Mucosa of rectum (tissue), 2 donors: ENCODE measurements around the gene UBR1.

Source experiments
- H3K27ac ChIP-seq, 2 donors: one replicate each; pipeline ENCODE4 v1.7.0; 2013; ENCODE audit warnings: inconsistent platforms in 2 of 2, low read depth in 2 of 2, low read length in 2 of 2
- H3K27me3 ChIP-seq, 2 donors: one replicate each; pipeline ENCODE4 v1.7.0; 2013; ENCODE audit warnings: low read length in 2 of 2; ENCODE audit not compliant: control insufficient read depth in 2 of 2, insufficient read depth in 2 of 2
- H3K36me3 ChIP-seq, 2 donors: one replicate each; pipeline ENCODE4 v1.7.0; 2013; ENCODE audit warnings: low read length in 2 of 2; ENCODE audit not compliant: control insufficient read depth in 2 of 2, insufficient read depth in 2 of 2
- H3K4me1 ChIP-seq, 2 donors: one replicate each; pipeline ENCODE4 v1.7.0; 2013; ENCODE audit warnings: low read length in 2 of 2, mild to moderate bottlenecking in 1 of 2; ENCODE audit not compliant: control insufficient read depth in 2 of 2, insufficient read depth in 2 of 2
- H3K4me3 ChIP-seq, 2 donors: one replicate each; pipeline ENCODE4 v1.7.0; 2013; ENCODE audit warnings: low read length in 2 of 2
- H3K9ac ChIP-seq, 2 donors: one replicate each; pipeline ENCODE4 v1.7.0; 2013; ENCODE audit warnings: low read length in 2 of 2, low read depth in 1 of 2, mild to moderate bottlenecking in 1 of 2
- H3K9me3 ChIP-seq, 2 donors: one replicate each; pipeline ENCODE4 v1.7.0; 2013; ENCODE audit warnings: low read length in 2 of 2; ENCODE audit not compliant: control insufficient read depth in 2 of 2
- donor health status: healthy.
- donor health status: Normal muscosa, but diverticular disease.

The UBR1 gene

GRCh38 chr15:43096411-43096810 lies 9.4 kb downstream of the UBR1 start:
- H3K4me3 ChIP-seq, result no peak overlapping the region
- no peaks in the 10 kb centered on the region for H3K4me1 ChIP-seq
- no peaks in the 10 kb centered on the region for H3K27me3 ChIP-seq
- peaks cover 7 to 9% of the 10 kb centered on the region in 2 donors for H3K36me3 ChIP-seq
- no peak overlapping the region for H3K9ac ChIP-seq
- H3K9me3 ChIP-seq, result no peaks in the 10 kb centered on the region
- H3K27ac ChIP-seq, result no peak overlapping the region

GRCh38 chr15:43095708-43096347 lies 10.0 kb downstream of the UBR1 start:
- no peaks in the 10 kb centered on the region for H3K9me3 ChIP-seq
- H3K27me3 ChIP-seq, result no peaks in the 10 kb centered on the region
- peaks cover 5% of the 10 kb centered on the region in 2 donors for H3K36me3 ChIP-seq
- H3K4me1 ChIP-seq, result no peaks in the 10 kb centered on the region
- no peak overlapping the region for H3K4me3 ChIP-seq
- no peak overlapping the region for H3K9ac ChIP-seq
- H3K27ac ChIP-seq, result no peak overlapping the region

DNA sequence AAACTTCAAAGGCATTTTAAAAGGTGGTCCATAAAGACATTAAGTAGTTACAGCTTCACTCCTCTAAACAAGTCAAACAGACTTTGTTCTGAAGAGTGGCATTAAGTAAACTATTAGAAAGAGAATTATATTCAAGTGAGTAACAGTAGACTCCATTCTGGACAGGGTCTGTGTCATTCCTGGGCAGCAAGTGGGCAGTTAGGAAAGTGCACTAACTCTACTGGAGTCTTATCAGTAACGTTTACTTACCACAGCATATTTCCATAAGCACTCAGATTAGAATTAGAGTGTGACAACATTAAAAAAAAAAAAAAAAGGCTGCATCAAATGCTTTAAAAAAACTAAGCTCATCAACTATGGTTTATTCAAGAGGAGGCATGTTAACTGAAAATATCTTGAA lies 10.6 kb downstream of the UBR1 start:
- no peak overlapping the region for H3K27ac ChIP-seq
- no peaks in the 10 kb centered on the region for H3K4me1 ChIP-seq
- H3K9me3 ChIP-seq, result no peaks in the 10 kb centered on the region
- H3K4me3 ChIP-seq, result no peak overlapping the region
- no peaks in the 10 kb centered on the region for H3K27me3 ChIP-seq
- peaks cover 3% of the 10 kb centered on the region in 2 donors for H3K36me3 ChIP-seq
- H3K9ac ChIP-seq, result no peak overlapping the region

GRCh38 chr15:43094416-43095030 lies 11.3 kb downstream of the UBR1 start:
- Histone ChIP-seq H3K4me1 (no peaks in the 10 kb centered on the region), H3K36me3 (peaks cover 0 to 2% of the 10 kb centered on the region in 2 donors), H3K9me3 (no peaks in the 10 kb centered on the region), H3K9ac (no peak overlapping the region), H3K4me3 (no peak overlapping the region), H3K27ac (no peak overlapping the region), H3K27me3 (no peaks in the 10 kb centered on the region)

DNA sequence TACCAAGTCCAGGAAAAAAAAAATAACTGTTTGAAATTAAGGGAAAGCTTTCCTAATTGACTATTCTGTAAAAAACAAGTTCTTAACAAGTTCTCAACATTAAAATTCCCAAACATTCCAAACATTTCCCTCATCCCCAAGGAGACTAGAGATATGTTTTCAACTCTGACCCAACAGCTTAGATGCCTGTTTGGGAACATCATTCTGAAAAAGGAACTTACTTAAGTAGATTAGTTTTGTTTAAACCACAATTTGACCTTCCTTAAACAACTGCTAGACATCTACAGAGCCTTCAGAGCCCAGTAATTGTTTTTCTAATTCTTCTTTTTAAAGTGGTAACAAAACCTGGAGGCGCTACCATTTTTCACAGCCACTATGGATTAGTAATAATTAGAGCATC lies 12.8 kb downstream of the UBR1 start:
- no peaks in the 10 kb centered on the region for H3K27me3 ChIP-seq
- H3K27ac ChIP-seq, result no peak overlapping the region
- H3K9ac ChIP-seq, result no peak overlapping the region
- no peak overlapping the region for H3K4me3 ChIP-seq
- no peaks in the 10 kb centered on the region for H3K4me1 ChIP-seq
- H3K9me3 ChIP-seq, result no peaks in the 10 kb centered on the region
- H3K36me3 ChIP-seq, result peaks cover 0 to 3% of the 10 kb centered on the region in 2 donors

DNA sequence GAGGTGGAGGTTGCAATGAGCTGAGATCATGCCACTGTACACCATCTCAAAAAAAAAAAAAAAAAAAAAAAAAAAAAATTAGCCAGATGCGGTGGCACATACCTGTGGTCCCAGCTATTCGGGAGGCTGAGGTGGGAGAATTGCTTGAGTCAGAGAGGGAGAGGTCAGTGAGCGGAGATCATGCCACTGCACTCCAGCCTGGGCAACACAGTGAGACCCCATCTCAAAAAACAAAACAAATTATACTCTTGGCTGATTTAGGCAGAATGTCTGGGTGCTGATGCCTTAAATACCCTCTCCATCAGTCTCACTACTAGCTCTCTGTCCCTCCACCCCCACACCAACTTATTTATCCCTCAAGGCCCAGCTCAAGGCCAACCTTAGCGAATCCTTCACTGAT lies 14.0 kb downstream of the UBR1 start:
- H3K36me3 ChIP-seq, result peaks cover 0 to 3% of the 10 kb centered on the region in 2 donors
- H3K9ac ChIP-seq, result no peak overlapping the region
- no peaks in the 10 kb centered on the region for H3K9me3 ChIP-seq
- H3K4me3 ChIP-seq, result no peak overlapping the region
- H3K27me3 ChIP-seq, result no peaks in the 10 kb centered on the region
- no peak overlapping the region for H3K27ac ChIP-seq
- no peaks in the 10 kb centered on the region for H3K4me1 ChIP-seq

DNA sequence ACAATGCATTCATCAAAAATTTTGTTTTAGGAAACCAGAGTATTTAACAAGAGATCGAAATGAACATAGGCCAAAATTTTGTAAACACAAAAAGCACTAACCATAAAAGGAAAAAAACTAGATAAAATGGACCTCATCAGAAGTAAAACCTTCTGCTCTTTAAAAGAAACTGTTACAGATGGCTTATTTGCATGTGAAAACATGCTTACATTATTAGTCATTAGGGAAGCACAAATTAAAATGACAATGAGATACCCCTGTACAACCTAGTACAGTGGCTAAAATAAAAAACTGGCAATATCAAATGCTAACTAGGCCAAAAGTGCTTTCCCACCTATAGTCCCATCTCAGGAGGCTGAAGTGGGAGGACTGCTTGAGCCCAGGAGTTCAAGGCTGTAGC lies 19.3 kb downstream of the UBR1 start:
- Histone ChIP-seq H3K27ac (no peak overlapping the region), H3K36me3 (peaks cover 10 to 15% of the 10 kb centered on the region in 2 donors), H3K9me3 (no peaks in the 10 kb centered on the region), H3K4me3 (no peak overlapping the region), H3K9ac (no peak overlapping the region), H3K27me3 (no peaks in the 10 kb centered on the region), H3K4me1 (no peaks in the 10 kb centered on the region)

DNA sequence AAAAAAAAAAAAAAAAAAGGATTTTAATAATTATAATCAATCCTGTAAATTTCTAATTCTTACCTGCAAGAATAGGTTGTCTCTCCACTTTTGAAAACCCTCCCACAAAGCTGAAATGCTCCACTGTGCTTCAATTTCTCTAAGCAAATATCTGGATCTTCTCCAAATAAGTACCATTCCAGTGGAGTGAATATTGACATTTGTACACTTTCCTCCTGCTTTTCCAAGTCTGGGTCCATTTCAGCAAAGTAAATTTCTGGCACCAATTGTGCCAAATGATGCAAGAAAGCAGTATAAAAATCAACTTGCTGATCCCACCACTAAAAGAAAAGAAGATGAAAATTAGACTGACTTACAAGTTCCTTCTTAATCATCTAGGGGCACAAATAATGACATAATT lies 19.9 kb downstream of the UBR1 start:
- peaks cover 10 to 20% of the 10 kb centered on the region in 2 donors for H3K36me3 ChIP-seq
- H3K4me1 ChIP-seq, result no peaks in the 10 kb centered on the region
- no peaks in the 10 kb centered on the region for H3K27me3 ChIP-seq
- H3K9ac ChIP-seq, result no peak overlapping the region
- no peaks in the 10 kb centered on the region for H3K9me3 ChIP-seq
- no peak overlapping the region for H3K27ac ChIP-seq
- H3K4me3 ChIP-seq, result no peak overlapping the region

DNA sequence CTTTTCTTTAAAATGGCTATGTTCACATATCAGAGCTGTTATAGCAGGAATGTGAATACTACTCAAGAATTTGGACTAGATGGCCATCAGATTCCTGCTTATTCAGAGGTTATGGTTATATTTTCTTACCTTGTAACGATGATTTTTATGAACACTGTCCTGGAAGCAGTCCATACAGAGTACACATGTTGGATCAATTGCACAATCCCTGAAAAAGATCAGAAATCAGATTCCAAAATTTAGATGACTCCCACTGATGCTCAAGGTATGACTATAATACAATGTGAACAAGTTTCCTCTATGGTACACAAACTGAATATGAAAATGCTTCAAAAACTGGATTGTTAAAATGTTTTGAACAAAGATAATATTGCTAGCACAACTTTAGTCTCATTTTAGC lies 23.3 kb downstream of the UBR1 start:
- Histone ChIP-seq H3K36me3 (peaks cover 10 to 20% of the 10 kb centered on the region in 2 donors), H3K27ac (no peak overlapping the region), H3K4me1 (no peaks in the 10 kb centered on the region)

GRCh38 chr15:43081283-43081682 lies 24.6 kb downstream of the UBR1 start:
- H3K4me3 ChIP-seq, result no peak overlapping the region

More for the DNA sequence above, 23.3 kb downstream of the UBR1 start:
- Histone ChIP-seq H3K9ac (no peak overlapping the region), H3K27me3 (no peaks in the 10 kb centered on the region), H3K9me3 (no peaks in the 10 kb centered on the region), H3K4me3 (no peak overlapping the region)

More at GRCh38 chr15:43081283-43081682, 24.6 kb downstream of the UBR1 start:
- H3K9me3 ChIP-seq, result no peaks in the 10 kb centered on the region
- H3K9ac ChIP-seq, result no peak overlapping the region
- H3K4me1 ChIP-seq, result no peaks in the 10 kb centered on the region
- no peaks in the 10 kb centered on the region for H3K27me3 ChIP-seq
- H3K36me3 ChIP-seq, result peaks cover 10 to 20% of the 10 kb centered on the region in 2 donors
- no peak overlapping the region for H3K27ac ChIP-seq
